HG03521 (cell line): ENCODE measurements around the gene GRID1.
"Not testable (repeated sequence)": the region's sequence is repeated elsewhere in the genome, so short reads cannot be mapped to it uniquely, and the experiment has no call there.

Source experiments
- ATAC-seq: cut with Tn5 transposase; IDR thresholded peaks from one replicate; pipeline ENCODE4 v1.9.1; 2021; ENCODE audit warnings: mild to moderate bottlenecking, moderate library complexity; ENCODE audit not compliant: unreplicated experiment

Gene GRID1

GRCh38 chr10:86392723-86393094 is 26.1 kb upstream of the GRID1 start:
- ATAC-seq = no peak

- no peak for ATAC-seq
These were observed 25.6 kb upstream of the GRID1 start for GRCh38 chr10:86391986-86392722.

GRCh38 chr10:86391236-86391840 is 24.7 kb upstream of the GRID1 start:
- no peak for ATAC-seq

GRCh38 chr10:86390337-86391120 is 23.9 kb upstream of the GRID1 start:
- no peak for ATAC-seq

- ATAC-seq = peak; percentile 75
These were observed 23.0 kb upstream of the GRID1 start for GRCh38 chr10:86389441-86390193.

- ATAC-seq = not testable (repeated sequence)
These were observed 22.5 kb upstream of the GRID1 start for GRCh38 chr10:86389109-86389440.

- no peak for ATAC-seq
These were observed 21.6 kb upstream of the GRID1 start for GRCh38 chr10:86388119-86388704.

- ATAC-seq = no peak
These were observed 20.7 kb upstream of the GRID1 start for GRCh38 chr10:86387178-86387794.

- ATAC-seq = no peak
These were observed 19.2 kb upstream of the GRID1 start for GRCh38 chr10:86385806-86386205.

- no peak for ATAC-seq
These were observed 11.2 kb upstream of the GRID1 start for GRCh38 chr10:86377797-86378146.

- peak; percentile 94 for ATAC-seq
These were observed 10.5 kb upstream of the GRID1 start for GRCh38 chr10:86376852-86377796.

- ATAC-seq = no peak
These were observed 9.8 kb upstream of the GRID1 start for GRCh38 chr10:86376403-86376802.

GRCh38 chr10:86375204-86375603 is 8.6 kb upstream of the GRID1 start:
- ATAC-seq = no peak

- no peak for ATAC-seq
These were observed 8.1 kb upstream of the GRID1 start for GRCh38 chr10:86374664-86375063.

GRCh38 chr10:86373828-86374227 is 7.2 kb upstream of the GRID1 start:
- no peak for ATAC-seq

- ATAC-seq = no peak
These were observed 6.7 kb upstream of the GRID1 start for GRCh38 chr10:86373251-86373650.

- no peak for ATAC-seq
These were observed 6.2 kb upstream of the GRID1 start for GRCh38 chr10:86372784-86373239.

GRCh38 chr10:86372119-86372783 is 5.7 kb upstream of the GRID1 start:
- ATAC-seq = no peak

- ATAC-seq = no peak
These were observed 5.1 kb upstream of the GRID1 start for GRCh38 chr10:86371691-86372090.
